Lower leg skin (tissue), 3 donors: ENCODE results near the gene GORASP1.

Experiments used
- CTCF ChIP-seq, 3 donors: fragments of 450-650 bp; IDR thresholded peaks; one replicate each; pipeline ENCODE4 v1.5.1; 2016; ENCODE audit warnings: antibody characterized with exemption in 3 of 3, mild to moderate bottlenecking in 3 of 3, moderate library complexity in 2 of 3
- POLR2A ChIP-seq, 2 donors: fragments of 450-650 bp; IDR thresholded peaks; one replicate each; pipeline ENCODE4 v1.6.1; 2016 to 2017; ENCODE audit warnings: antibody characterized with exemption in 2 of 2, mild to moderate bottlenecking in 1 of 2, moderate library complexity in 1 of 2

- no peak for TF ChIP-seq POLR2A (IDR thresholded peaks at IDR 0.05)
- TF ChIP-seq CTCF (IDR thresholded peaks at IDR 0.05) = no peak
Measured at GRCh38 chr3:39134305-39134704, 26.9 kb upstream of the GORASP1 start.
